ENCODE measurements around the gene STOML2.

- TF ChIP-seq POLR2A (IDR thresholded peaks at IDR 0.05) = no peak
- TF ChIP-seq, protein P1, sequence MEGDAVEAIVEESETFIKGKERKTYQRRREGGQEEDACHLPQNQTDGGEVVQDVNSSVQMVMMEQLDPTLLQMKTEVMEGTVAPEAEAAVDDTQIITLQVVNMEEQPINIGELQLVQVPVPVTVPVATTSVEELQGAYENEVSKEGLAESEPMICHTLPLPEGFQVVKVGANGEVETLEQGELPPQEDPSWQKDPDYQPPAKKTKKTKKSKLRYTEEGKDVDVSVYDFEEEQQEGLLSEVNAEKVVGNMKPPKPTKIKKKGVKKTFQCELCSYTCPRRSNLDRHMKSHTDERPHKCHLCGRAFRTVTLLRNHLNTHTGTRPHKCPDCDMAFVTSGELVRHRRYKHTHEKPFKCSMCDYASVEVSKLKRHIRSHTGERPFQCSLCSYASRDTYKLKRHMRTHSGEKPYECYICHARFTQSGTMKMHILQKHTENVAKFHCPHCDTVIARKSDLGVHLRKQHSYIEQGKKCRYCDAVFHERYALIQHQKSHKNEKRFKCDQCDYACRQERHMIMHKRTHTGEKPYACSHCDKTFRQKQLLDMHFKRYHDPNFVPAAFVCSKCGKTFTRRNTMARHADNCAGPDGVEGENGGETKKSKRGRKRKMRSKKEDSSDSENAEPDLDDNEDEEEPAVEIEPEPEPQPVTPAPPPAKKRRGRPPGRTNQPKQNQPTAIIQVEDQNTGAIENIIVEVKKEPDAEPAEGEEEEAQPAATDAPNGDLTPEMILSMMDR (IDR thresholded peaks at IDR 0.05 in 4 of 5, conservative IDR thresholded peaks at IDR 0.05 in 1 of 5) = no peak
These were observed 13.5 kb downstream of the STOML2 start for GRCh38 chr9:35089434-35089833.

Data from gastrocnemius medialis (tissue), 4 donors.